ENCODE data around the gene SRPX. TPM values are rescaled to one million over a fixed set of nuclear protein-coding genes. Genes with fewer than 3 reads are reported as not detected.

SRPX gene
- total and polyA plus RNA-seq, 10 of the 15 experiments (the other 5 are each of a cell fraction or from before 2014, with no cell fraction given), result 0.05 to 0.79 (median 0.23) TPM; not detected in 1

DNA sequence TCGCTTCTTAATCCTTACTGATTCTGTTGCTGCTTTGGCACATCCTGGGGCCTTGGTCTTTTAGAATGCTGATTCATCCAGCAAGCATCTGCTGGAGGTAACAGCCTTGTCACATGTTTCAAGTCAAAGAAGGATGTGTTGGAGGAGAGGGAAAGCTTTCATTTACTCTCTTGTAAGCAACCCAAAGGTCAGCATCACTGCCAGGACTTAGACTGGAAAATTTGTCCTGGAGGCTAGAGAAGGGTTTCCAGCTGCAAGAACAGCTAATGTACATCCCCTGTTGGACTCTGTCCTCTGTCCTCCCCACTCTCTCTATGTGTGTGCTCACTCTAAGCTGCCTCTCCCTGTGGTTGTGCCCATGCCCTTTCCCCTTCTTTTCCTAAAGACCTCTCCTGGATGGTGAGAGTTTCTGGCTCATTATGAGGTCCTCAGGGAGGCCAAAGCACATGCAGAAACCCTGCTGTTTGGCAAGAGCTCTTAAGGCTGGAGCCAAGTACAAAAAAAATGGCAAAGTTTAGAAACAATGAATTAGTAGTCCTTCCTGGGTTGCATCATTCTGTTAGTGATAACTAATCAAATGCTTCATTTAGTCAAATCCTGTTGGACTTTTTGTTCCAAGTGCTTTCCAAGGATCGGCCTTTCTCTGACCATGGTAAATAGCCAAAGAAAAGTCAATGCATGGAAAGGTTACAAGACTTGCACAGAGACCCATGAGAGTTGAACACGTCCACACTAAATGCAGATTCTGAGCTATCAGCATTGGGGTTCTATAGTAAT is 13.4 kb upstream of the SRPX start:
- no TSS peak for BruUV-seq (replicated peaks)
- intact Hi-C loops (cut with micrococcal nuclease; ENCODE audit: unreplicated experiment), result no loop called here
- Histone ChIP-seq H3K4me1 (ENCODE audit: control insufficient read depth, insufficient read depth, low read length) (no peaks in the 10 kb centered on the region), H3K79me2 (ENCODE audit: control insufficient read depth, insufficient read depth, low read length) (no peaks in the 10 kb centered on the region), H3K27me3 (replicated peaks in 1 of 2; ENCODE audit: control insufficient read depth in 2 of 2, insufficient read depth in 2 of 2, low read length in 1 of 2) (no peaks in the 10 kb centered on the region), H3K4me2 (ENCODE audit: control insufficient read depth, insufficient read depth) (no peak overlapping the region), H3K36me3 (ENCODE audit: control insufficient read depth in 2 of 2, insufficient read depth in 2 of 2, low read length in 1 of 2) (no peaks in the 10 kb centered on the region), H2AFZ (ENCODE audit: control insufficient read depth, low read depth, low read length) (no peak overlapping the region), H3K9me3 (replicated peaks; ENCODE audit: control insufficient read depth, insufficient read depth, low read length) (no peaks in the 10 kb centered on the region), H3K9ac (ENCODE audit: control insufficient read depth, insufficient read depth, low read length) (no peak overlapping the region), H3K27ac (ENCODE audit: control insufficient read depth, insufficient read depth) (no peak overlapping the region), H4K20me1 (ENCODE audit: control insufficient read depth, insufficient read depth) (no peaks in the 10 kb centered on the region), H3K4me3 (no peak overlapping the region)
- POLR2A ChIA-PET, result no interaction called here
- CTCF ChIA-PET, result no interaction called here
- in situ Hi-C loops (cut with MboI), result no loop called here
- 17% methylated on average over 3 of the region's 3 CpGs for WGBS (ENCODE audit: insufficient coverage, insufficient replicate concordance, low lambda C conversion rate, missing lambda C conversion rate)
- SMC1A ChIA-PET (ENCODE audit: uncharacterized antibody, unreplicated experiment), result no interaction called here
- TF ChIP-seq, protein P1, sequence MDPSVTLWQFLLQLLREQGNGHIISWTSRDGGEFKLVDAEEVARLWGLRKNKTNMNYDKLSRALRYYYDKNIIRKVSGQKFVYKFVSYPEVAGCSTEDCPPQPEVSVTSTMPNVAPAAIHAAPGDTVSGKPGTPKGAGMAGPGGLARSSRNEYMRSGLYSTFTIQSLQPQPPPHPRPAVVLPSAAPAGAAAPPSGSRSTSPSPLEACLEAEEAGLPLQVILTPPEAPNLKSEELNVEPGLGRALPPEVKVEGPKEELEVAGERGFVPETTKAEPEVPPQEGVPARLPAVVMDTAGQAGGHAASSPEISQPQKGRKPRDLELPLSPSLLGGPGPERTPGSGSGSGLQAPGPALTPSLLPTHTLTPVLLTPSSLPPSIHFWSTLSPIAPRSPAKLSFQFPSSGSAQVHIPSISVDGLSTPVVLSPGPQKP (IDR thresholded peaks at IDR 0.05; ENCODE audit: low read depth, low read length), result no peak
- no peak for TF ChIP-seq FOXM1 (IDR thresholded peaks at IDR 0.05; ENCODE audit: low read depth, low read length)
- no peak for TF ChIP-seq SUPT20H (IDR thresholded peaks at IDR 0.05; ENCODE audit: borderline replicate concordance, control insufficient read depth, low read depth, low read length)
- TF ChIP-seq, protein P2, sequence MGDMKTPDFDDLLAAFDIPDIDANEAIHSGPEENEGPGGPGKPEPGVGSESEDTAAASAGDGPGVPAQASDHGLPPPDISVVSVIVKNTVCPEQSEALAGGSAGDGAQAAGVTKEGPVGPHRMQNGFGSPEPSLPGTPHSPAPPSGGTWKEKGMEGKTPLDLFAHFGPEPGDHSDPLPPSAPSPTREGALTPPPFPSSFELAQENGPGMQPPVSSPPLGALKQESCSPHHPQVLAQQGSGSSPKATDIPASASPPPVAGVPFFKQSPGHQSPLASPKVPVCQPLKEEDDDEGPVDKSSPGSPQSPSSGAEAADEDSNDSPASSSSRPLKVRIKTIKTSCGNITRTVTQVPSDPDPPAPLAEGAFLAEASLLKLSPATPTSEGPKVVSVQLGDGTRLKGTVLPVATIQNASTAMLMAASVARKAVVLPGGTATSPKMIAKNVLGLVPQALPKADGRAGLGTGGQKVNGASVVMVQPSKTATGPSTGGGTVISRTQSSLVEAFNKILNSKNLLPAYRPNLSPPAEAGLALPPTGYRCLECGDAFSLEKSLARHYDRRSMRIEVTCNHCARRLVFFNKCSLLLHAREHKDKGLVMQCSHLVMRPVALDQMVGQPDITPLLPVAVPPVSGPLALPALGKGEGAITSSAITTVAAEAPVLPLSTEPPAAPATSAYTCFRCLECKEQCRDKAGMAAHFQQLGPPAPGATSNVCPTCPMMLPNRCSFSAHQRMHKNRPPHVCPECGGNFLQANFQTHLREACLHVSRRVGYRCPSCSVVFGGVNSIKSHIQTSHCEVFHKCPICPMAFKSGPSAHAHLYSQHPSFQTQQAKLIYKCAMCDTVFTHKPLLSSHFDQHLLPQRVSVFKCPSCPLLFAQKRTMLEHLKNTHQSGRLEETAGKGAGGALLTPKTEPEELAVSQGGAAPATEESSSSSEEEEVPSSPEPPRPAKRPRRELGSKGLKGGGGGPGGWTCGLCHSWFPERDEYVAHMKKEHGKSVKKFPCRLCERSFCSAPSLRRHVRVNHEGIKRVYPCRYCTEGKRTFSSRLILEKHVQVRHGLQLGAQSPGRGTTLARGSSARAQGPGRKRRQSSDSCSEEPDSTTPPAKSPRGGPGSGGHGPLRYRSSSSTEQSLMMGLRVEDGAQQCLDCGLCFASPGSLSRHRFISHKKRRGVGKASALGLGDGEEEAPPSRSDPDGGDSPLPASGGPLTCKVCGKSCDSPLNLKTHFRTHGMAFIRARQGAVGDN (IDR thresholded peaks at IDR 0.05), result no peak
- TF ChIP-seq NRF1 (conservative IDR thresholded peaks at IDR 0.05; ENCODE audit: low read depth, low read length), result no peak
- no peak for TF ChIP-seq IKZF2 (IDR thresholded peaks at IDR 0.05)
- no peak for TF ChIP-seq PAX8 (IDR thresholded peaks at IDR 0.05)
- TF ChIP-seq BCL11A (IDR thresholded peaks at IDR 0.05; ENCODE audit: low read depth, low read length), result no peak
- no peak for TF ChIP-seq PML (IDR thresholded peaks at IDR 0.05; ENCODE audit: low read length)
- TF ChIP-seq ZNF274 (IDR thresholded peaks at IDR 0.05; ENCODE audit: insufficient read depth, insufficient read length), result no peak
- no peak for TF ChIP-seq MYC (IDR thresholded peaks at IDR 0.05; ENCODE audit: insufficient read depth, insufficient read length, insufficient replicate concordance, low read length, severe bottlenecking)
- TF ChIP-seq, protein P3, sequence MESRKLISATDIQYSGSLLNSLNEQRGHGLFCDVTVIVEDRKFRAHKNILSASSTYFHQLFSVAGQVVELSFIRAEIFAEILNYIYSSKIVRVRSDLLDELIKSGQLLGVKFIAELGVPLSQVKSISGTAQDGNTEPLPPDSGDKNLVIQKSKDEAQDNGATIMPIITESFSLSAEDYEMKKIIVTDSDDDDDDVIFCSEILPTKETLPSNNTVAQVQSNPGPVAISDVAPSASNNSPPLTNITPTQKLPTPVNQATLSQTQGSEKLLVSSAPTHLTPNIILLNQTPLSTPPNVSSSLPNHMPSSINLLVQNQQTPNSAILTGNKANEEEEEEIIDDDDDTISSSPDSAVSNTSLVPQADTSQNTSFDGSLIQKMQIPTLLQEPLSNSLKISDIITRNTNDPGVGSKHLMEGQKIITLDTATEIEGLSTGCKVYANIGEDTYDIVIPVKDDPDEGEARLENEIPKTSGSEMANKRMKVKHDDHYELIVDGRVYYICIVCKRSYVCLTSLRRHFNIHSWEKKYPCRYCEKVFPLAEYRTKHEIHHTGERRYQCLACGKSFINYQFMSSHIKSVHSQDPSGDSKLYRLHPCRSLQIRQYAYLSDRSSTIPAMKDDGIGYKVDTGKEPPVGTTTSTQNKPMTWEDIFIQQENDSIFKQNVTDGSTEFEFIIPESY (IDR thresholded peaks at IDR 0.05), result no peak
- no peak for FAIRE-seq
- RAD21 ChIA-PET (ENCODE audit: unreplicated experiment), result no interaction called here
- no peak for DNase-seq (ENCODE audit: low read depth, low spot score)
- no peak for ATAC-seq

Data from GM12878 (cell line).